HUES48 (cell line): ENCODE results near the gene GATAD2A.

Experiments
- H3K27ac ChIP-seq: one replicate; pipeline ENCODE4 v1.7.0; 2013; ENCODE audit warnings: low read depth, low read length, inconsistent platforms
- H3K27me3 ChIP-seq: 2 replicates; pipeline ENCODE4 v1.6.1; 2013; ENCODE audit warnings: mild to moderate bottlenecking, low read length; ENCODE audit not compliant: control insufficient read depth, insufficient read depth
- H3K36me3 ChIP-seq: 2 replicates; pipeline ENCODE4 v1.6.1; 2013; ENCODE audit warnings: low read length; ENCODE audit not compliant: control insufficient read depth, insufficient read depth
- H3K4me1 ChIP-seq: 2 replicates; pipeline ENCODE4 v1.6.1; 2013; ENCODE audit warnings: mild to moderate bottlenecking, low read length; ENCODE audit not compliant: control insufficient read depth, insufficient read depth
- H3K4me3 ChIP-seq: 2 replicates; pipeline ENCODE4 v1.5.1; 2013; ENCODE audit warnings: mild to moderate bottlenecking, low read depth, low read length
- H3K9ac ChIP-seq: 2 replicates; pipeline ENCODE4 v1.6.1; 2013; ENCODE audit warnings: mild to moderate bottlenecking, low read depth, low read length, moderate library complexity
- H3K9me3 ChIP-seq: 2 replicates; pipeline ENCODE4 v1.6.1; 2013; ENCODE audit warnings: low read length; ENCODE audit not compliant: control insufficient read depth, insufficient read depth

The GATAD2A gene

GRCh38 chr19:19438366-19439175, 33.1 kb downstream of the GATAD2A start:
- Histone ChIP-seq H3K27me3 (no peaks in the 10 kb centered on the region), H3K36me3 (0 out of 2 replicates have a peak, but pooled peaks cover 9% of the 10 kb centered on the region), H3K4me1 (no peaks in the 10 kb centered on the region), H3K9ac (no peak overlapping the region), H3K9me3 (no peaks in the 10 kb centered on the region), H3K4me3 (no peak overlapping the region), H3K27ac (no peak overlapping the region)

GRCh38 chr19:19439176-19439482, 33.7 kb downstream of the GATAD2A start:
- no peak overlapping the region for H3K27ac ChIP-seq
- no peaks in the 10 kb centered on the region for H3K27me3 ChIP-seq
- no peak overlapping the region for H3K4me3 ChIP-seq
- H3K9ac ChIP-seq: no peak overlapping the region
- H3K9me3 ChIP-seq: no peaks in the 10 kb centered on the region
- H3K36me3 ChIP-seq: 0 out of 2 replicates have a peak, but pooled peaks cover 9% of the 10 kb centered on the region
- no peaks in the 10 kb centered on the region for H3K4me1 ChIP-seq

- Histone ChIP-seq H3K27me3 (no peaks in the 10 kb centered on the region), H3K36me3 (0 out of 2 replicates have a peak, but pooled peaks cover 5% of the 10 kb centered on the region), H3K4me3 (no peak overlapping the region), H3K9ac (no peak overlapping the region), H3K27ac (no peak overlapping the region), H3K4me1 (peaks cover 34% of the 10 kb centered on the region), H3K9me3 (no peaks in the 10 kb centered on the region)
Measured at GRCh38 chr19:19443283-19443682, 37.8 kb downstream of the GATAD2A start.

GRCh38 chr19:19443902-19444680, 38.6 kb downstream of the GATAD2A start:
- Histone ChIP-seq H3K4me3 (no peak overlapping the region), H3K9ac (no peak overlapping the region), H3K36me3 (0 out of 2 replicates have a peak, but pooled peaks cover 5% of the 10 kb centered on the region), H3K9me3 (no peaks in the 10 kb centered on the region), H3K4me1 (peaks cover 34% of the 10 kb centered on the region), H3K27me3 (no peaks in the 10 kb centered on the region), H3K27ac (peak overlapping the region; percentile 23)

GRCh38 chr19:19444681-19445155, 39.2 kb downstream of the GATAD2A start:
- Histone ChIP-seq H3K9me3 (no peaks in the 10 kb centered on the region), H3K36me3 (0 out of 2 replicates have a peak, but pooled peaks cover 5% of the 10 kb centered on the region), H3K27ac (peak overlapping the region; percentile 39), H3K4me1 (peaks cover 34% of the 10 kb centered on the region), H3K4me3 (no peak overlapping the region), H3K27me3 (no peaks in the 10 kb centered on the region), H3K9ac (no peak overlapping the region)

GRCh38 chr19:19445288-19445687, 39.8 kb downstream of the GATAD2A start:
- Histone ChIP-seq H3K36me3 (0 out of 2 replicates have a peak, but pooled peaks cover 5% of the 10 kb centered on the region), H3K27ac (peak overlapping the region; percentile 39), H3K4me1 (peaks cover 34% of the 10 kb centered on the region), H3K4me3 (no peak overlapping the region), H3K27me3 (no peaks in the 10 kb centered on the region), H3K9me3 (no peaks in the 10 kb centered on the region), H3K9ac (no peak overlapping the region)

GRCh38 chr19:19445911-19446361, 40.5 kb downstream of the GATAD2A start:
- Histone ChIP-seq H3K27me3 (no peaks in the 10 kb centered on the region), H3K27ac (peak overlapping the region; percentile 9), H3K36me3 (0 out of 2 replicates have a peak, but pooled peaks cover 5% of the 10 kb centered on the region), H3K4me1 (peaks cover 34% of the 10 kb centered on the region), H3K9ac (no peak overlapping the region), H3K4me3 (no peak overlapping the region), H3K9me3 (no peaks in the 10 kb centered on the region)

GRCh38 chr19:19446655-19447437, 41.4 kb downstream of the GATAD2A start:
- Histone ChIP-seq H3K36me3 (0 out of 2 replicates have a peak, but pooled peaks cover 5% of the 10 kb centered on the region), H3K4me3 (no peak overlapping the region), H3K9me3 (no peaks in the 10 kb centered on the region), H3K27me3 (no peaks in the 10 kb centered on the region), H3K4me1 (peaks cover 34% of the 10 kb centered on the region), H3K27ac (peak overlapping the region; percentile 41), H3K9ac (no peak overlapping the region)

GRCh38 chr19:19447536-19448237, 42.2 kb downstream of the GATAD2A start:
- no peak overlapping the region for H3K27ac ChIP-seq
- no peaks in the 10 kb centered on the region for H3K9me3 ChIP-seq
- peaks cover 34% of the 10 kb centered on the region for H3K4me1 ChIP-seq
- H3K9ac ChIP-seq: no peak overlapping the region
- 0 out of 2 replicates have a peak, but pooled peaks cover 5% of the 10 kb centered on the region for H3K36me3 ChIP-seq
- no peaks in the 10 kb centered on the region for H3K27me3 ChIP-seq
- H3K4me3 ChIP-seq: no peak overlapping the region

- 0 out of 2 replicates have a peak, but pooled peaks cover 3% of the 10 kb centered on the region for H3K36me3 ChIP-seq
Measured at GRCh38 chr19:19448238-19448544, 42.7 kb downstream of the GATAD2A start.

More at GRCh38 chr19:19448238-19448544, 42.7 kb downstream of the GATAD2A start:
- Histone ChIP-seq H3K27ac (no peak overlapping the region), H3K9me3 (no peaks in the 10 kb centered on the region), H3K9ac (no peak overlapping the region), H3K27me3 (no peaks in the 10 kb centered on the region), H3K4me1 (peaks cover 34% of the 10 kb centered on the region), H3K4me3 (no peak overlapping the region)
